Bone marrow (tissue), 2 donors: Measurements from ENCODE around the gene LPP.

ENCODE experiments used
- DNase-seq, 2 donors: peaks; one replicate each; lab custom pipeline; 2025; lab: John Stamatoyannopoulos, UW

LPP gene

DNA sequence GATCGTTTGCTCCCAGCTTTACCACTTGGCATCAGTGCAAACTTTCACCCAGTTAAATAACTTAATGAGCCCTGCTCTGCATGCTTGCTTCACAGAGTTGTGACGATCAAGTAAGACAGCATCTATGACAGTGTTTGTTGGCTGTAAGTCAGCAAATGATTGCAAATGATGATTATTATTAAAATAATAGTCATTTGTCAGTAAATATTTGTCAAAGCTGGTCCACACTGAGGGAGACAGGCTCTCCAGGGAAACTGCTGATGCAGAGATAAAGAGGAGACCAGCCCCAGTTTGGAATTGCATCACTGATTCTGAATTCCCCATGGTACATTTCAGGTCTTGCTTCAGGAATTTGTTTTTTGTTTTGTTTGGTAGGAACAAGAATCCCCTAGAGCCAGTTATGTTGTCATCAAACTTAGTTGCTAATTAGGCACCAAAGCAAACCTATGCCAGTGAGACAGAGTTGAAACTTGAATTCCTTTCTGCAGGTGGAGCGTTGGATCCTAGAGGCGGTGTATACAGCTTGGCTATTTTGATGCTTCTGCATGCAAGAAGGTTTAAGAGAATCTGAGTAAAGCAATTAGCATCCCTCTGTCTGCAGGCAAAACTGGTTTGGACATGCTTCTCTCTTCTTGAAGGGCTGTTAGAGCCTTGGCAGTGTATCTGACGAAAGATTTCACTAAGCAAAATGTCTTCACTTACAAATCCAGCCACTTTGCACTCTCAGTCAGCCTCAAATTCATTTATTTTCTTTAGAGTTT is 679.2 kb downstream of the LPP start:
- DNase-seq, result no peak

DNA sequence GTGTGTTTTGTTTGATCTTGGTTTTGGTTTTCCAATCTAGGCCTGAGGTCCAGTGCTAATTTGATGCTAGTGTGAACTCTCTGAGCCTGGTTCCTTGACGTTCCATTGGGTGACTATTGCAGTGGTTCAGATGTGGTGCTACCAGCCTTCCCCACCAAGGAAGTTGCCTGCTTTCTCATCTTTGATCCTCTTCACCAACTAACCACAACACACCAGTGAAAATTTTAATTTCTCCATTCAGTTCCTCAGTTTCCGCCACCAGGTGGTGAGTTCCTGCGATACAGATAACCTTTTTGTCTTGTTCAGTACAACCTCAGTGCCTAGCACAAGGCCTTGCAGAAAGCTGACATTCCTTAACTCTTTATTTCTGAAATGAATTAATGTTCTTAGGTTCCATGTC is 680.4 kb downstream of the LPP start:
- DNase-seq, result no peak

DNA sequence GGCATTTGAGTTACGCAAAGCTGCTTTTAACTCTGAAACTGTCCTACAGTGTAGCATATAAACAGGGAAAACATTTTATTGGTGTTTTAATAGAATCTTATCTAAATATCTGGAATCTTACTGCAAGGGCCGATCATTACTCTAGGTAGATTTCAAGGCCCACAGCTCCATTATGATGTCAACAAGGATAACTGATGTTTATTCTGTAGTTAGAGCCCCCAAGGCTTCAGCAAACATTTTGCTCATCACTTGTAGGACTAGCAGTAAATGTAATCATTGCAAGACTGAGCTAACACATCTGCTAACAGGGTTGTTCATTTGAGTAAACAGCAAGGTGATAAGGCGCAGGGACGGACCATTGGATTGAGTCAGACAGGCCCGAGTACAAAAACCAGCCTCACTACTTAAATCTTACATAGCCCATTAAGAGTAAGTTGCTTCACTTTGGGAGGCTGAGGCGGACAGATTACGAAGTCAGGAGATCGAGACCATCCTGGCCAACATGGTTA is 685.3 kb downstream of the LPP start:
- DNase-seq, result no peak

DNA sequence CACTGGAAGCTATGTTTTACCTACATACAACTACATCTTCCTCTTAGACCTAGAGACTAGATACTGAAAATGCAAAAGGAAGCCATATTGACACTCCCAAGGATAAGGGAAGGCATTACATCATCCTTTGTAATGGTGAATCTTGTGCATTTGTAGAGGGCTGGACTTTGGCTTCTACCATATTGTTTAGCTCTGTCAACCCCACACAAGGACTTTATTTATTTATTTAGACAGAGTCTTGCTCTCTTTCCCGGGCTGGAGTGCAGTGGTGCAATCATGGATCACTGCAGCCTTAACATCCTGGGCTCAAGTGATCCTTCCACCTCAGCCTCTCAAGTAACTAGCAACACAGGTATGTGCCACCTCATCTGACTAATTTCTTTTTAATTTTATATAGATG is 686.3 kb downstream of the LPP start:
- no peak for DNase-seq

DNA sequence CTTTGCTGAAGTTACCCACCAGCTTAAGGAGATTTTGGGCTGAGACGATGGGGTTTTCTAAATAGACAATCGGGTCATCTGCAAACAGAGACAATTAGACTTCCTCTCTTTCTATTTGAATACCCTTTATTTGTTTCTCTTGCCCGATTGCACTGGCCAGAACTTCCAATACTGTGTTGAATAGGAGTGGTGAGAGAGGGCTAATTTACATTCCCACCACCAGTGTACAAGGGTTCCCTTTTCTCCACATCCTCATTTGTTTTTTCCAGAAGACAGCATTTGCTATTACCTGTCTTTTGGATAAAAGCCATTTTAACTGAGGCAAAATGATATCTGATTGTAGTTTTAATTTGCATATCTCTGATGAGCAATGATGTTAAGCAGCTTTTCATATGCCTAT is 687.9 kb downstream of the LPP start:
- no peak for DNase-seq

DNA sequence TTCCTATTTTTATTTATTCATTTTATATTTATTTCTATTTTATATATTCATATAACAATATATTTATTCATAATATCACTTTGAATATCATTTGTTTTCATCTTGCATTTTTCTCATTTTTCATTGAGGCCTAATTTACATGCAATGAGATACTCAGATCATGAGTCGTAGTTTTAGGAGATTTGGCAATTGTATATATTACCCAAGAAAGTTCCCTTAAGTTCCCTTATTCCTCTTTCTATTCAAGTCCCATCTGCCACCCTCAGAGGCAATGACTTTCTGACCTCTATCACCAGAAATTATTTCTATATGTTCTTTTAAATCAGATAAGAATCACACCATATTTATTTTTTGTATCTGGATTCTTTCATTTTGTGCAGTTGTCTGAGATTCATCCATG is 688.7 kb downstream of the LPP start:
- no peak for DNase-seq

DNA sequence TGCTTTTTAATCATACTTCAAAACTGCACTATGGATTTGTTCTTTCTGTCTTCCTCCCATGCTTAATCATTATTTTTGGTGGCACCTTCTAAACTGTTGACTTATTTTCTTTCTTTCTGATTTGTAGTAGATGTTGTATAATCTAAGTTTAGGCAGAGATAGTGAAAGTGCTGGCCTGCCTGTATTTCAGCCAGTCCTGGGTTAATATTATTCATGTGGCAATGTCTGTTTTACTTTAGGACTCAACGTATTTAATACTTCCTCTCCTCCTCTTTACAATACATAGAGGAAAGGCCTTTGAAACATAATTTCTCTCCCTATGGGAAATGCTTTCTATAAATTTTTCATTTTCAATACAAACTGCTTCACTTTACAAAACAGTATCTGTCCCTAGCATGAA is 690.1 kb downstream of the LPP start:
- DNase-seq, result no peak

DNA sequence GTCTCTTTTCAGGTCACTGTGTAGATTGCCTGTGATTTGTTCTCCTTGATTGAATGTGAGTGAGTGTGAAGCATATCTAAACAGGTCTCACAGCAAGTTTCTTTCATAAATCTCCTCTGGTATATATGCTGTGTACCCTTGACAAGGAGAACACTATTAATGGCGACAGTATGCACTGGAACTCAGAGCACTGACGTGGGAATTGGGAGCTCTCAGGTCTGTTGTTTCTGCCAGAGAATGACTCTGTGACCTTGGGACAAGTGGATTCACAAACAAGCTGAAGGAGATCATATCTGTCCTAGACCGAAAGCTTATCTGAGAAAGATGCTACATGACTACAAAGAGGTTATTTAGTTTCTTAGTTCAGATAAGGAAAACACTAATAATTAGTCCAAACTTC is 691.6 kb downstream of the LPP start:
- DNase-seq, result no peak

DNA sequence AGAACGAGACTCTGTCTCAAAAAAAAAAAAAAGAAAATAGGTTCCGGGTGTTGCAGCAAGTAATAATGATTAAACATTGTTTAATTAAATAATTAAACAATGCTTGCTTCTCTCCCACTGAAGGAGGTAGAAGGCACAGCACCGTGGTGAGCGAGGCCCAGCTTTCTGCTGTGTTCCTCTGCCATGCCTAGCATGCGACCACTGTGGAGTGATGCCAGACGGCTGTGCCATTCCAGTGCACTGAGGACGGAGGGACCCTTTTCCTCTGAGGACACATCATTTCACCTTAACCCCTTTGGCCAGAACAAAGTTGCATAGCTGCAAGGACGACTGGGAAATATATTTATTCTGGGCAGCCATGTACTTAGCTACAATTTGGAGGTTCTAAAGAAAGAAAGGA is 695.0 kb downstream of the LPP start:
- DNase-seq, result no peak

DNA sequence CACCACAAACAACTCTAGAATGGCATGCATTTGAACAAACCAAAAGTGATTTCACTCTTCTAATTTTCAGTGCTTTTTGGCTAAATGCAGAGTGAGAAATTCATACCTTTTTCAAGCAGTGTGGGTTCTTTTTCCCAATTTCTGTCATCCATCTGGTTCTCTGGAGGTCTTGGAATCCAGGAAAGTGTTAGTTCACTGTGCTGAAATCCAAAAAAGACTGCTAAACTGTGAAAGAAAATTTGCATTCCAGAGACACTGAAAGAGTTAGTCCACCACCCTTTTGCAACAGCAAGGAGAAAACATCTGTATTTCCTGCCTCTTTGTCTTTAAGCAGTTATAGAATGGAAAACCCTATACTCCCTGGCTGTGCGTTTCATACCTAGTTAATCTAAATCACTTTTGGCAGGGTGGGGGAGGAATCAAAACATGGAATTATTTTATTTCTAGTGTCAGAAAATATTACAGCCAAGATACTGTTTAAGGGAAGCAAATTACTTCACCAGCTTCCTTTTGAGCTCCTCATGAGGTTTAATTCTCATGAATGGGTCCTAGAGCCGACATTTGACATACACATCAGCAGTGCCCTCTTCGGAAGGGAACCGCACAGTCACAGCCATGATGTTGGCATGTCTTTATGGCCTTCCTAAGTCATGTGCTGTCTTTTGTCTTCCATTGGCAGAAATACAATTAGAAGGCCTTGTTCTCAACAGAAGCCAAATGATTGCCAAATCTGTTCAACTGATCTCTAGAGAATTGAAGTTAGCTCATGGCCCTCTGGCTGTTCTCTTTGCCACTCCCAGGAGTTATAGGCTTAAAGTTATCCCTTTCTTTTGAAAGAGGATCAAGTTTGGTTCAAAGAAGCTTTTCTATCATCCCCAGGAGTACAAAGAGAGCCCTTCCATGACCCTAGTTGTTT is 700.2 kb downstream of the LPP start:
- DNase-seq, result no peak

DNA sequence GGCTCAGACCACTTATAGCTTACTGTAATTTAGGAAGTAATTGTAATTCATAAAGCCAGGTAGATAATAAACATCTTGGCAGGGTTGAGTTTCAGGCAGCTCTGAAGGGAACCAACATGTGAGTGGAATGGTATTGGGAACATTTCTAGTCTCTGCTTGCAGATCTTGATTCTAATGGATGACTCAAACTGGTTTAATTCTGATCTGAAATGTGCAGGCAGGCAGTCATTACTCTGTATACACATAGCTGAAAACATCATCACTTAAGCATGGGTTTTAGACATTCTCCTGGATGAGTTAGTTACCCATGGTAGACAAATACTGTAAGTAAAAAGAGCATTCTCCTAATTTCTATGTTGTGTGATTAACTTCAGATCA is 700.8 kb downstream of the LPP start:
- no peak for DNase-seq

DNA sequence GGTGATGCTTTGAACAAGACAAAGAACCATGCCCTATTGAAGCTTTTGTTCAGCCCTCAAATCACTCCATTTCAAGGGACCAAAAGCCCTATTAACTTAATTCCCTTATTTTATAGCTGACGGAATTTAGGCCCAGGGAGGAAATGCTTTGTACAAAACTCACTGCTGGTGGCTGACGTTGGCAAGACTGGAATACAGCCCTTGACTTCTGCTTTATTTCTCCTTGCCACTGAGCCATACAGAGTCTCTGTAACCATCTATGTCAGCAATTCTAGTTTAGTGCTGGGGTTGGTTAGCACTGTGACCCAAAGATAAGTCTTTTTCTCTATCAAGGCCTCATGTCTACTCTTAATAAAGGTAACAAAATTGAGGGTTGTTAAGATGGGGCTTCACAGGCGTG is 701.7 kb downstream of the LPP start:
- no peak for DNase-seq

DNA sequence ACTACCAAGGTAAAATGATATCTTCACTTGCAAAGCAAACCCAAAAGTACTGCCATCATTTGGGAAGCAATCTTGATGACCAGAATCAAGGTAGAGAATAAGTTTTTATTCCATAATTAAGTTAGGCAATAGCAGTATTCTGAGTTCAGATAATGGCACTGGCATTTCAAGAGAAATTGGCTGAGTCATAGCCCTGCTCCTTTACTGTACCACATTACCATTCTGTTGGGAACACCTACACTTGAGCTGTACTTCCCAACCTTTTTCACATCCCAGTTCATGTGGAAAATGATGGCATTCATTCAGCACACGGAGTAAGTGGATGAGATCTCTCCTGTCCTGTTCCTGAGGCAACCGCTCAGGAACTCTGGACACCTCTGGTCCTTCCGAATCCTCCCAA is 706.2 kb downstream of the LPP start:
- no peak for DNase-seq

DNA sequence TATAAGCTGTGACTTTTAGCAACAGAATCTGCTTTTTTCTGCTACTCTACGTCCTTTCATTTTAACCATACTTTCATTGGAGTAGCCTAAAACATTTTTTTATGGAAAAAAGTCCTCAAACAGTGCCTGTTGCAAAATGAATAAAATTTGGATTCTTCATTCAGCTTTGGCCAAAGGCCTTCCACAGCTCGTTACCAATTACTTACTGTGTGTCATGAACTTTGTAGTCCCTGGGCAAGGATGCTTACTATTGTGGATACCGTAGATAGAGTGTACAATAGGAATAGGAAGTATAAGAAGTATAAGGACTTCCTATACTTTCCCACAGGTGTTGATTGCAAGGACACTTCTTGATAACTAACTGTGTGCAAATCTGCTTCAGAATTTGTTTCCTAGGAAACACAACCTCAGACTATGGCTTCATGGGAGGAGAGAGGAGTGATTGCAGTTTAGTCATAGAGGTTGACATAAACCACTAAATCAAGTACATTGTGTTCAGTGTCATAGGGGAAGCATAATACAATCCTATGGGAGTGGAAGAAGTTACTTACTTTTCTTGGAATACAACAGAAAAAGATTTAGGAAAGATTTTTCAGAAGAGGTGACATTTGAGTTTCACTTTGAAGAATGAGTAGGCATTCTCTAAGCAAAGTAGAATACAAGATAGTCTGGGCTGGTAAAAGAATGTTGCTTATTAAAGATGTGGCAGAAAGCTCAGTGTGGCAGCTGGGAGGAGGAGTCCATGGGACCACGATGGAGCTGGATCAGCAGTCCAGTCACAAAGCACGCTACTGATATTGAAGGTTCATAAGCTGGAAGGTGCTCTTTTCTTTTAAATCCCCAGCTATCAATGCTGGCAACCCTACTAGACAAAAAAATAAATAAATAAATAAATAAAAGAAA is 708.1 kb downstream of the LPP start:
- DNase-seq, result no peak

DNA sequence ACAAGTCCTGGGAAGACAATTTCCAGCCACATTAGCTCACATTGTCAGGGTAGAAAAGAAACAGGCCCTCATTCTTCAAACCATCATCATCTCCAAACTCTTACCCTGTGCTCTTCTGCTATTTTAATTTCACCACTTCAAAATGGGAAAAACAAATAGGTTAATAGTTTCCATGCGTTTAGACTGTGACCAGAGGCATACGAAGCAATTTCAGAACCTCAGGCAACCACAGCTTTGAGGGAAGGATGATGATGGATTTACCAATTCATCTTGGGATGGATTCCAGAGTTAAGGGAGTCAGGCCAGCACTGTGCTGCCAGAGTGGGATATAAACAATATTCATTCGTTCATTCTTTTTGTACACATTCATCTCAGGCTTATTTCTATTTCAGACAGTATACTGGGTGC is 710.0 kb downstream of the LPP start:
- no peak for DNase-seq

DNA sequence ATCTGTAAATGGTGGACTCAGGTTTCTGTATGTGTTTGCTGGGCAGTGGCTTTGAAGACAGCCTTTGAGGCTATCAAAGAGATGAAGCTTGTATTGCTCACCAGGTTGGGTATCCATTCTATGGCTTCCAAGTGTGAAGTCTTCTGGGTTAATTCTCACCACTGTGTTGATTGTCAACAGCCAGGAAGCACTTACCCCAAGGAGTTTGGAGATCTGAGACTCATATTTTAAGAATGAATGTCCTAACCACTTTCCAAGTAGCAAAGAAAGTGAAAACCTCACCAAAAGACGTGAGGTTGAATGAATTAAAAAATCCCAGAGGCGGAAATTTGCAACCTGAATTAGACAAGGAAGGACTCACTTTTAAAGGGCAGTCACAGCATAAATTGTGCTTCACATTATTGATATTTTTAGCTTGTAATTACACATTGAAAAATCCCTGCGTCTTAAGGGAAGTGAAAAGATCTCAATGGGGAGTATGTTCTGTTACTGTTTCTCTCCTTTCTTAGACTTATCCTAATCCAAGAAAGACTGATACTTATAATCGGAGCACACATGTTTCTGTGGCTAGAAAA is 713.8 kb downstream of the LPP start:
- no peak for DNase-seq

DNA sequence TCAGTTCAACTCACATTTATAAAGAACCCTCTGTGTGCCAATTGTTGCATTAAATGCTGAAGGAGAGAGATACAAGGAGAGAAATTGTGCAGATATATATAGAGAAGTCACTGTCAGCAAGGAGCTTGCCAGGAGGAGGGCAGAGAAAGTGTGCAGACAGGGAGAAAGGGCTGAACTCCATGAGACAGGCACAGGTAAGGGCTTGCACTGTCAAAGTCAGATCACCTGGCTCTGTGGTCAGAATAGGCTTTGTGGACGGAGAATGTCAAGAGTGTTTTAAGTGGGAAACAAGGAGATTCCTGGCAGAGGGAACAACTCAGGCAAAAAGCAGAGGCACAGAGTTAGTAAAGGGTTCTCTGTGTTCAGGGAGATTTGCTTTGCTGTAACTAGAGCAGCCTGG is 714.8 kb downstream of the LPP start:
- DNase-seq, result no peak

DNA sequence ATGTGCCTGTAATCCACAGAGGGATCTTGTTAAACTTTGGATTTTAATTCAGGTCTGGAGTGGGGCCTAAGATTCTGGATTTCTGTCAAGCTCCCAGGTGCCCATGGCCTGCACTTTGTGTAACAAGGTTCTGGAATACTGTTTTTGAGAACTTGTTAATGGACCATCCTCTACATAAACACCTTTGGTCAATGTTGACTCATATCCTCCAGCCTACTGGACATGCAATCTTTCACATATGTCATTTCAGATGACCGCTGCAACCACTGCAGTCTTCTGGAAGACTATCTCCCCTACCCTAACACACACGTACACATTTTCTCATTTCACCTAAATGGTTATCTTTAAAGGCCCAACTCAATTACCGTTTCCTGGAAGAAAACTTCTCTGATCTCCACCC is 715.7 kb downstream of the LPP start:
- no peak for DNase-seq

DNA sequence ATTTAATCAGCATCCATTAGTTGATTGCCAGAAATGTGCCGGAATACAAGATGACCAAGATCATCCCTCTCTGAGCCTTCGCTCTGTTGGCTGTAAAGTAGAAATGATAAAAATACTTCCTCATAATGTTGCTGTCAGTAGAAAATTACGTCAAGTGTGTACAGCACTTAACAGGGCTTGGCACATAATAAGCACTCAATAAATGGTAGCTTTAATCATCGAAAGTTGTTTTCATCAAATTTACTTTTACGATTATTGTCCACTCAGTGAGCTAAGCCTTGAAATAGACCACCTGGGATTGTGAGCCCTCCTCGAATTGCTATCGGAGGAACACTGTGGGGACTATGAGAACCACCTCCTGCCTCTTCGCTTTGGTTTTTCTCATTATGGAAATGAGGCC is 716.5 kb downstream of the LPP start:
- no peak for DNase-seq

DNA sequence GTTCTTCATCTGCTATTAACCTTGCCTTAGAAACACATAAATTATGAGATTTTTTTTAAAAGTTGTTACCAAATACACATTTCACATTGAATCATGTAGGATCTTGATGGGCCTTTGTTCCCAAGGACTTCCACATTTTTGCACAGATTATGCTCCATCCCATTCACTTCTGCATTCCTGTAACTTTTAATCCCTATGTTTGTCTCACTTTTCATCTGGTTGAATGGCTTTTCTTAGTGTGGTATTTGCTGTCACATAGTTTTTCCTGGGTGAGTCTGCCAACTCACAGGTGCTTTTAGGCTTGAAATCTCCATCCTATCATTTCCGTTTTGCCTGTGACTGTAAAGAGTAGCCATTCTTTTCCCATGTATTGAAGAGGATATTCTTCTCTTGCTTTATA is 720.6 kb downstream of the LPP start:
- DNase-seq, result no peak

DNA sequence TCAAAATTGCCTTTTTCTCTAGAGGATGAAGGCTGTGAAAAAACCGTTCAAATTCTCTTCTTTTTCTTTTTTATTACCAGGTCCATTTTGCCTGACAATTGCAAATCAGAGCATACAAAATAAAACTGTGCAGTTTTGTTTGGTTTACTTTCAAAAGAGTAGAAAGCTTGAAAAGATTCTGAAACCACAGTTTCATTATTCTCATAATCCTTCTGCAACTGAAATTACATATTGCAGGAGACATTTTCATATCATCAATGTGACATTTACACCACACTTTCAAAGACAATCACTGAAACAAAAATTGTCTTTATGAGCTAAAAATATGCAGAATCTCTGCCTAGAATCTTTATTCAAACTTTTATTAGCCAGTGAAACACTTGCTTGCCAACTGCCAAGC is 721.5 kb downstream of the LPP start:
- DNase-seq, result no peak

DNA sequence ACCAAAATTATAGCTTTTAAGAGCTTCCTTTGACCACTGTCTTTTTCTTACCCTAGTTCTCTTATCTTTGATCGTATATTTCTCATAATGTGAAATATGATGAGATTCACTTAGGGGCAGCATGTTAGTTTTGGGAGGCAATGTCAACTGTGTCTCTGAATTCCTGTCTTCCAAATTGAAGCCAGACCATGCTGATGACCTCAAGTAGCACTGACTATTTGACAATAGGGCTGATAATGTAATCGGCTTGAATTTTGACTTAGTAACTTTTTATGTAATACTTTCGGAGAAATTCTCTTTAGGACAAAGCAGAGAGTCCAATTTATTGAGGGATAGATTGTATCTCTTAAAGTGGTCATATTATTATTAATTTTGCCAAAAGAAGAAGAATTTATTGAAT is 722.4 kb downstream of the LPP start:
- no peak for DNase-seq
